SHP77 treated with DMSO at 0.1 percent for 48 hours (cell line): ENCODE measurements around the gene PALLD.

ENCODE experiments used
- DNase-seq: peaks from one replicate; lab custom pipeline; 2025; lab: John Stamatoyannopoulos, UW

Gene PALLD

DNA sequence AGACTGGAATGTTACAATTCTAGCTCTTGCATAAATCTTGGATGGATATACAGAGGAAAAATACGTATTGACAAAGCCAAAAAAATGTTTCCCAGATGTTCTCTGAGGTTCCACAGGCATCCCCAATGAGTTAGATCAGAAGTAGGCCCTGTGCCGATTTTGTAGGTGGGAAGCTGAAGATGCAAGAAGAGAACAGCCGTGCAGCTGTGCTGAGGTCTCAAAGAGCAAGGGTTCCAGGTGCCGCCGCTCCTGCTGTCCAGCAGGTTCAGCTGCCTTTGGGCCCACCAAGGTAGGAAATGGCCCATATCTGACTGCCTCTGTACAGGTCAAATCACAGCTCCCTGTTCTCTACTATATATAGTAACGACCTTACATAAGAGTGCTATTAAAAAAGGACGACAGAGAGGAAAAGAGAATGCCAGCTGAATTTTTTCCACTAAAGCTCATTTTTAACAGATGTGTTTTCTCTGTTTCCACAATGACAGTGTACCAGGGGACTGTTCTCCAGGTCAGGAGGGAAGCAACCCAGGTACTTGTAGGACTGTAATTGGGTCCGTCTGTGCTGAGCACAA is 357.6 kb downstream of the PALLD start:
- DNase-seq, result no peak

DNA sequence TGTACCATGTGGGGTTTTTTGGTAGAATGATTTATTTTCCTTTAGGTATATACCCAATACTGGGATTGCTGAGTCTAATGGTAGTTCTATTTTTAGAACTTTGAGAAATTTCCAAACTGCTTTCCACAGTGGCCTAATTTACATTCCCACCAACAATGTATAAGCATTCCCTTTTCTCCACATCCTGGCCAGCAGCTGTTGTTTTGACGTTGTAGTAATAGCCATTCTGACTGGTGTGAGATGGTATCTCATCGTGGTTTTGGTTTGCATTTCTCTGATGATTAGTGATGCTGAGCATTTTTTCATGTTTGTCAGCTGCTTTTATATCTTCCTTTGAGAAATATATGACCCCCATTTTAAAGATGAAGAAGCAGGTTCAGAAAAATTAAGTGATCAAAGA is 359.5 kb downstream of the PALLD start:
- DNase-seq, result no peak

DNA sequence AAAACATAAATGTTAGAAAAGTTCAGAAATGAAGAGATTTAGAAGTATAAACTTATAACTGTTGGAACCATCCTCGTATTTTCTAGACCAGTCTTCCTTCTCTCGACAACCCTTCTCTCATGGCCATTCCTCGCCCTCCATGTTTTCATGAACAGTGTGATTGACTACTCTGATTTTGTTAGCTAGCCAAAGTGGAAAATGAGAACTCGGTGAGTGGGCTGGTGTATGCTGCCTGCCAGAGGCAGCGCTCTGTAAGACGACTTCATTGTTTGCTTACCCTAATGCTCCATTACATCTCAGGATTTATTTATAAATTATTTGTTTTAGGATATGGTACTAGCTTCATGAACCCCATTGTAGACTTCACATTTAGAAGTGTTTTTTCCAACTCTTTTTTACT is 360.2 kb downstream of the PALLD start:
- DNase-seq, result no peak

DNA sequence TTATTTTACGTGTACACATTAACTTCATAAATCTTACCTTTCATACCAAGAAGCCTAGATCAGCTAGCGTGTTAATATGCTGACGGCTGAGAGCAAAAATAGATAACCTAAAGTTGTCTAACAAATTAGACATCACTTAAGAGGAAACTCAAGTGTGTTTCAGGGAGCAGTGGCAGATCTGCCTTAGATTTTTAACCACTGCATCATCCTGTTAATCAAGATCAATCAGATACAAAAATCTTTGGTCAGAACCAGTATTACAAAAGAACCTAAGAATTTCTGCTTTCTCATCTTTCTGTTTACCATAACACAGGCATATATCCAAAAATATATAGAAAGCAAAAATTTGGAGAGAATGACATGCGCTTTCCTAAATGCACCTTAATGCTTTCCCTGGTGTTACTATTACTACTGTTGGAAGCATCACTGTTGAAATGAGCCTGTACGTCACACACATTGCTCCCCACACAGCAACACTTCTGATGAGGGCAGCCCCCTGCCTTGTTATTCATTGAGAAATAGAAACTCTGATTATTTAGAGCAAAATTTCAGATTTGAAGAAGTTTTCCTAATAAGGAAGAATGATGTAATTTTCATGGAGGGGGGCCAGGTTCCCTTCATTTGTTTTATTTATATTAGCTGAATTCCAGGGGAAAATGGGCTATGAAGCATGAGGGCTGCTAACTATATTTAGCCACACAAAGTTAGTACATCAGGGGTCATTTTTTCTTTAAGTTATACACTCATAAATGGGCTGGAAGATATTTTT is 360.9 kb downstream of the PALLD start:
- no peak for DNase-seq

DNA sequence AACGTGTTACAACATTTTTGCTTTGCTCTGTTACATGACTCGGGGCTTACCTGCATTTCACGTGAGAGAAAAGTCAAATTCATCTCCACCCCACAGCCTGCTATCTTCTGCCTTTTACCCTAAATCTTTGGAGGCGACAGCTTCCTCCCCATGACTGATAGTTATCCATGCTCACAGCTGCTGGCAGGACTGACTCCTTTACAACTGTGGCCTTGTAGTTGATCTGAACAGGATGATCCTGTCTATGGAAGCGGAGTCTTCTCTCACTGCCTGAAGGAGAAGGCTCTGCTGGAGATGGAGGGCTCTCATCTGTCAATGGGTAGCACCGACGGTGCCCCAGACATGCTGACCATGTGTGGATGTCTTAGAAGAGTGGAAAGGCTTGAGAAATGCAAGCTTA is 362.2 kb downstream of the PALLD start:
- DNase-seq, result no peak

DNA sequence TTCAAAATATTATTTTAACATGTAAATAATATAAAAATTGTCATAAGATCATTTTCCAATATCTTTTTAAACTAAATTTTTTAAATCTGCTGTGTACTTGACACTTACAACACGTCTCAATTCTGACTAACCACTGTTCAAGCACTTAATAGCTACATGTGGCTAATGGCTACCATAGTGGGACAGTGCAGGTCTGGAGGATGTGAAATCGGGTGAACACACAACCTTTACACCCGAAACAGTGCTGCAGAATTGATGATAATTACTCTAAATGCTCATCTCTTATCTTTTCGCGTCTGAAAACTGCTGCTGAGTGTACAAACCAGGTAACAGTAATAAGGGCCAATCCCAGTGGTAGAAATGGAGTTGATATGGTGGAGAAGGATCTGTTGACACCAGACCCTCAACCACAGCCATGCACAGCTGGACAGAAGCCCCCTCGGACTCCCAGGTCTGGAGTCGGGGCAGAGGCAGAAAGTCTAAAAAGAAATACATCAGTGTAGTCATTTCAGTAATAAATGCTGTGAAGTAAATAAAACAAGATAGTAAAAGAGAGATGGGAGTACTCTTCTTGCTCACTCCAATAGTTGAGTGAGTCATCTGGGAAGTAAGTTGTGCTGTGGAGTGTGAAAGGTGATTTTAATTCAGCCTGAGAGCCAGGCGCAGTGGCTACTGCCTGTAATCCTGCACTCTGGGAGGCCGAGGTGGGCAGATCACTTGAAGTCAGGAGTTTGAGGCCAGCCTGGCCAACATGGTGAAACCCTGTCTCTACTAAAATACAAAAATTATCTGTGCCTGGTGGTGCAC is 363.2 kb downstream of the PALLD start:
- no peak for DNase-seq

- no peak for DNase-seq
Observed at GRCh38 chr4:168860827-168861226, 364.0 kb downstream of the PALLD start.

DNA sequence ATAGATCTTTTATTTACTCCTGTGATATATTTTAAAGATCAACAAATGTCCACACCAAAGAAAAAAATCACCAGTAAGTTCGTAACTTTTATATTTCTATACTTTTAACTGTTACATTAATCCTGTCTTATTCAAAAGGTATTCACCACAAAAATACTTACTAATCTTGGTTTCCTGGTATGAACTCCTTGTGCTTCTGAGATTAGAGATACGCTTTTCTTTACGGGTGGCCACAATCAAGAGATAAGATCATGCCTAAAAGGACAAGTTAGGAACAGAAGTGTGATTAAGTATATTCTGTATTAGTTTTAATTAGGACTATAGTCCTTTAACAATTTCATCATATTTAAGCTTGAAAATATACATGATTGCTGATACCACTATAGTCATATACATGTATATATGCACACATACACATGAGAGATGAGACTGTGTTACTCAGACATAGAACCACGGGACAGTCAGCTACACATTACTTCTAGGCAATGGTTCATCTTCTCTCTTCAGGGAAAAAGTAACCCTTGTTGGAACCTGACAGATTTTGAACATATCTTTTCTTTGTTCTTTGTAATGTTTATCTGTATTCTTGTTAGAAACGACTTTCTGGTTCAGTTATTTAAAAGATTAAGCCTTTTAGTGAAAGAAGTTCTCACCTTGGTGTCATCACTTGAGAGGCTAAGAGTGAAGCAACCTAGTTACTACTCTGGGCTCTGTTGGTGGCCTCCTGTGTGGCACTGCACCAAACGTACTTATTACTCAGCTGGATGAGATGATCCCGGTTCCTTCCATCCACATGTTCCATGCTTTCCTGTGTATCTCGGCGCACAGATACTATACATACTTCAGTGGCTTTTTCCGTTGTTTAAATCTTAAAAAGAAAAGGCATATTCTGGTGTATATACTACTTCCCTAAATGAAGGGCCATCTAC is 367.1 kb downstream of the PALLD start:
- no peak for DNase-seq

DNA sequence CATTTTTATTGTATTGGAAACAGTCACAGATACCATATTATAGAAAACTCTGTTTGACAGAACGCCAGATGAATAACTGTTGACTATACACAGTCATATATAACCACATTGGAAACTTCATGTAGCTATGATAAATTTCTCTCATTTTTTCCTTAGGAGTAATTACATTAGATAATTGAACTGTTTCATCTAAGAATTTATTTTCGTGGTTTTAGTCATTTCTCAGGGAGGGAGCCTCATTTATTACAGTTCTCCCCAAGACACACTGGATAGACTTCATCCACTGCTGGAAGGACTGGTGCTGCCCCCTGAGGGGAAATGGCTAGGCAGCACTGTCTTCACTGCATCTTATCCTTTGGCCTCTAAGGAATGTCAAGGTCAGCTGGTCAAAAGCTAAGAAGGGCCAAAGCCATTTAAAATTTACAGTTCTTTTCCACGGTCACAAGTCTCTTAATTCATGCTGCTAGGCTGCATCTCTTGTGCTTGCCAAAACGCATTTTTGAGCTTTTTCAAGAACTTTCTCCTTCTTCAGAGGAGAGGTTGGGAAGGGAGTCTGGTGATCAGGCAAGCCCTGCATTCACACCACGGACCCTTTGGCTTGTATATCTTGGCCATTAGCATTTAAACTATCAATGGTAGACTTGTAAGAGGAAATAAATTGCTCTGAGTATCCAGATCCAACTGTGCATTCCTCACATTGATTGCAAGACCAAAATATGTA is 368.1 kb downstream of the PALLD start:
- DNase-seq, result no peak

GRCh38 chr4:168865854-168866253 is 369.0 kb downstream of the PALLD start:
- no peak for DNase-seq

DNA sequence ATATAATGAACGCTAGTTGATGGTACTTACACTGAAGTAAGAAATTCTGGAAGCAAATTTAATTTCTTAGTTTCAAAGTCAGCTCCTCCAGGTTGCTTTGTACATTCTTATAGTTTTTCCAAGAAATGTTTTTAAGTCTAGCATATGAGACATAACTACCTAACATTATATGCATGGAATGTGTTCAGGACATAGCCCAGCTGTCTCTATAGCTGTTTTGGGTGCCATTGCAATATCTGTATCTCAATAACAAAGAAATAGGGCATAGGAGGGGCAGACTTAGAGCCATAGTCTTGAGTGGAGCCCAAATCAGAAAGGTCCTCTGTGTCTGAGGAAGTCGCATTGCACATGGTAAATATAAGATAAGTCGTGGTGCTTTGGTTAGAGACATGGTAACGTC is 369.8 kb downstream of the PALLD start:
- DNase-seq, result no peak

- DNase-seq, result no peak
Observed at GRCh38 chr4:168867128-168867527, 370.3 kb downstream of the PALLD start.

DNA sequence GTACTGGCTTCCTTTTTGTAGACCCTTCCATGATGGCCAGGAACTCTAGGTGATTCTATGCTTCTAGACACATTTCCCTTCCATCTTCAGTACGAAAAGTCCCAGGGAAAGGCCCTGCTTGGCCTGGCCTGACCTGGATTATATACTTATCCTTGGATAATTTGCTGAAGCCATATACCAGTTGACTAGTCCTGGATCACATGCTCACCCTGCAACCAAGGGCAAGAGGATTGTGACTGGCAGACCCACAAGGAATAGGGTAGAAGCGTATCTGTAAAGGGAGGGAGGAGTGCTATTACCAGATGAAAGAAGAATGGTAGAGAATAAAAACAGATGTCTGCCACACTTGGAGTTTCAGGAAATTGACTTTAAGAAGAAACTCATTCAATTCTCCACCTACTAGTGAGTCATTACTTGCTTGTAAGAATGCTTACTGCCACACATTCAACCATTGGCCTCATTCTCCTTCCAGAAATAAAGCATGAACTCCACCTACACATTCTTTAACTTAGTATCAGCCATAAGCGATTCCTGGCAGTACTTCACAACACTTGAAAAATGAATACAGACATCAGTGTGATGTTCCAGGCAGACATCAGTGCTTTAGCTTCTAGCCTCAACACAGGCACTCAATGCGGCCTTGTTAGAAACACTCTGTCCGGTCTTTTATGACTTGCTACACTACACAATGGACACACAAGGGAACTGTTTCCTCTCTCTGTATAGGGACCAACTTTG is 371.4 kb downstream of the PALLD start:
- DNase-seq, result no peak

- no peak for DNase-seq
Observed at GRCh38 chr4:168868802-168869201, 371.9 kb downstream of the PALLD start.

- DNase-seq, result no peak
Observed at GRCh38 chr4:168870004-168870403, 373.2 kb downstream of the PALLD start.

DNA sequence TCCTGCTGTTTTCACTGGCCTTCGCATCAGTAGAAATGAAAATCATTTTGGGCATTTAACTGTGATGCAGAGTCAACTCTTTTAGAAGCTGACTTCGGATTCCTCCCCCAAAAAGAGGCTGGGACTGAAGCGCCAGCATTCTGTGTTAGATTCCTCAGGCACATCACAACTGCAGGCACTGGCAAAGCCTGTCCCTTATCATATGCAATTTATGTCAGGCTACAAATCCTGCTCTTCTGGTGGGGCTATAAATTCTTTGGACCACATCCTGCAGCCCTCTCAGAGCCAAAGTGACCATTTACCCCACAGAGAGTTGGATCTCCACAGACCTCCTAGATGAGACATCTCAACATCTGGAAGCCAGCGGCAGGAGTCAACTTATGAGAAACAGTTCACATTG is 374.8 kb downstream of the PALLD start:
- DNase-seq, result no peak

- DNase-seq, result no peak
Observed at GRCh38 chr4:168874083-168874482, 377.2 kb downstream of the PALLD start.

DNA sequence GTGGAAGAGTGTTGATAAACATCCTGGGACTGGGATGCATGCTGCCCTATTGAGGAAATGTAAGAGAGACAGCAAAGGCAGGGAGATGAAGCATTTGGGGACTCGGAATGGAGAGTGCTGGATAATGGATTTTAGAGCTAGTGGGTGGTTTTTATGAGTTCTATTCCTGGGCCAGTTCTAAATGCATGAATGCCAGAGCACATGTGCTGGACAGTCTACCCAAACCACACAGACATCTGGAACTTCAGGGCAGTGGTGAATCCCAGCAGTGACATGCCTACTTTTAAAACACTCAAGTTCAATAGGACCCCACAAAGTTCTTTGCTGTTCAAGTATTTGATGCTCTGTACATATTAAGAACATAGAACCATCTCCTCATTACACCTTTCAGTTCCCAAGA is 379.3 kb downstream of the PALLD start:
- DNase-seq, result no peak

- no peak for DNase-seq
Observed at GRCh38 chr4:168877511-168878491, 380.9 kb downstream of the PALLD start.
